Testis (tissue), 3 donors: ENCODE data around the gene ADISSP. TPM values are rescaled to one million over a fixed set of nuclear protein-coding genes. Genes with fewer than 3 reads are reported as not detected.

Experiments
- DNase-seq: peaks from one replicate; pipeline ENCODE4 v3.0.0-alpha.2; 2019
- H3K27ac ChIP-seq, 2 donors: fragments of 200-600 bp; sonication (generic); one replicate each; pipeline ENCODE4 v1.5.1; 2019
- H3K27me3 ChIP-seq: fragments of 200-600 bp; sonication (generic); one replicate; pipeline ENCODE4 v1.5.1; 2019
- H3K36me3 ChIP-seq: fragments of 200-600 bp; sonication (generic); one replicate; pipeline ENCODE4 v1.5.1; 2017; ENCODE audit warnings: low read depth; ENCODE audit errors: missing control alignments
- H3K4me1 ChIP-seq: fragments of 200-600 bp; sonication (generic); one replicate; pipeline ENCODE4 v1.5.1; 2019
- H3K4me3 ChIP-seq, 2 donors: fragments of 200-600 bp; sonication (generic); one replicate each; pipeline ENCODE4 v1.5.1; 2017 to 2019
- H3K9me3 ChIP-seq: fragments of 200-600 bp; sonication (generic); one replicate; pipeline ENCODE4 v1.5.1; 2017
- POLR2A ChIP-seq: fragments of 450-650 bp; IDR thresholded peaks from one replicate; pipeline ENCODE4 v1.6.1; 2017; ENCODE audit warnings: antibody characterized with exemption, mild to moderate bottlenecking, moderate library complexity
- WGBS, 2 donors: methylation state at CpG; one replicate each; pipeline ENCODE4 v1.1.5; 2018; 5-methylcytosine and 5-hydroxymethylcytosine counted together
- intact Hi-C: fragments of 100-400 bp; cut with DNase I; formaldehyde crosslinking; loops from one replicate; pipeline ENCODE4 v1.15.1; 2023; ENCODE audit warnings: low total_unique reads
- polyA plus RNA-seq: library from polyadenylated mRNA; stranded (reverse); fragments of 350-450 nt; fragmentation: Illumina TruSeq; extraction: RNeasy Lipid Tissue Mini Kit (QIAGEN cat#74804); gene quantifications from one replicate; pipeline ENCODE4 v1.2.3, GENCODE V29; 2014; ENCODE audit warnings: low read depth, low replicate concordance; ENCODE audit not compliant: insufficient read depth
- total RNA-seq, 2 donors: library from RNA; depleted of rRNA; stranded (reverse); fragments of >200 nt; gene quantifications; one replicate each; pipeline ENCODE4 v1.2.3, GENCODE V29; 2016
- TF ChIP-seq, protein P1 (sequence below), 3 experiments: fragments of 450-650 bp in 2 of 3; fragments of 200-600 bp in 1 of 3; sonication (generic) in 1 of 3; IDR thresholded peaks; one replicate each; pipeline ENCODE4 v1.5.1; 2016 to 2019; ENCODE audit warnings: antibody characterized with exemption in 3 of 3, mild to moderate bottlenecking in 2 of 3, moderate library complexity in 1 of 3

The ADISSP gene
- total and polyA plus RNA-seq, 3 donors from 2014 or later = 17.6 to 36.5 (median 19.7) TPM

DNA sequence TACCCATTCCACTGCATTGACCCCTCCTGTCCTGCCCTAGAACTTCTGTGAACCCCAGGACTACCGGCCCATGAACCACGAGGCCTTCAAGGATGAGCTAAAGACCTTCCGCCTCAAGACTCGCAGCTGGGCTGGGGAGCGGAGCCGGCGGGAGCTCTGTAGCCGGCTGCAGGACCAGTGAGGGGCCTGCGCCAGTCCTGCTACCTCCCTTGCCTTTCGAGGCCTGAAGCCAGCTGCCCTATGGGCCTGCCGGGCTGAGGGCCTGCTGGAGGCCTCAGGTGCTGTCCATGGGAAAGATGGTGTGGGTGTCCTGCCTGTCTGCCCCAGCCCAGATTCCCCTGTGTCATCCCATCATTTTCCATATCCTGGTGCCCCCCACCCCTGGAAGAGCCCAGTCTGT lies 37.2 kb upstream of the ADISSP start:
- intact Hi-C loops = no loop called here
- 88% methylated on average over 11 of the region's 11 CpGs; no CpG with 5 or more reads in 1 of the 2 donors for WGBS, 2 donors
- peaks cover 24% of the 10 kb centered on the region for H3K4me1 ChIP-seq

DNA sequence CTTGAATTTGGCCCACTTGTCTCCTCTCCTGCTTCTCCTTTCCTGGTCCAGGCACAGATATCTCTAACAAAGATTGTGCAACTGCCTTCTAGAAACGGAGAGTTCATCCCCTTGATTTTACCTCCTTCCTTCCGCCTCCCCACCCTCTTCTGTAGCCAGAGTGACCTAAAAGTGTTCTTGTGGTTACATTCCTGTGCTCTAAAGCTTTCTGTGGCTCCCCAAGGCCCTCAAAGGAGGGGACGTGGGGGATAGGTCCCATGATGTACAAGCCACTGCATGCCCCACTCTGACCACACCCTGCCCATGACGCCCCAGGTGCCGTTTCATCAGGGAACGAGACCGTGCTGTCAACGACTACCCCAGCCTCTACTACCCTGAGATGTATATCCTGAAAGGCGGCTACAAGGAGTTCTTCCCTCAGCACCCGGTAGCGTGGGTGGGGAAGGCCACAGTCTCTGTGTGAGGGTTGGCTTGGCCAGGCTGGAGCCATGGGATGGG lies 36.8 kb upstream of the ADISSP start:
- no peak for DNase-seq
- 87 to 92% methylated on average over 9 to 11 of the region's 11 CpGs for WGBS, 2 donors
- no peak overlapping the region for H3K27ac ChIP-seq
- no peak for TF ChIP-seq POLR2A
- TF ChIP-seq, protein P1, sequence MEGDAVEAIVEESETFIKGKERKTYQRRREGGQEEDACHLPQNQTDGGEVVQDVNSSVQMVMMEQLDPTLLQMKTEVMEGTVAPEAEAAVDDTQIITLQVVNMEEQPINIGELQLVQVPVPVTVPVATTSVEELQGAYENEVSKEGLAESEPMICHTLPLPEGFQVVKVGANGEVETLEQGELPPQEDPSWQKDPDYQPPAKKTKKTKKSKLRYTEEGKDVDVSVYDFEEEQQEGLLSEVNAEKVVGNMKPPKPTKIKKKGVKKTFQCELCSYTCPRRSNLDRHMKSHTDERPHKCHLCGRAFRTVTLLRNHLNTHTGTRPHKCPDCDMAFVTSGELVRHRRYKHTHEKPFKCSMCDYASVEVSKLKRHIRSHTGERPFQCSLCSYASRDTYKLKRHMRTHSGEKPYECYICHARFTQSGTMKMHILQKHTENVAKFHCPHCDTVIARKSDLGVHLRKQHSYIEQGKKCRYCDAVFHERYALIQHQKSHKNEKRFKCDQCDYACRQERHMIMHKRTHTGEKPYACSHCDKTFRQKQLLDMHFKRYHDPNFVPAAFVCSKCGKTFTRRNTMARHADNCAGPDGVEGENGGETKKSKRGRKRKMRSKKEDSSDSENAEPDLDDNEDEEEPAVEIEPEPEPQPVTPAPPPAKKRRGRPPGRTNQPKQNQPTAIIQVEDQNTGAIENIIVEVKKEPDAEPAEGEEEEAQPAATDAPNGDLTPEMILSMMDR (IDR thresholded peaks at IDR 0.05) = no peak
- H3K4me3 ChIP-seq = no peak overlapping the region
- no peaks in the 10 kb centered on the region for H3K27me3 ChIP-seq
- H3K9me3 ChIP-seq = no peaks in the 10 kb centered on the region
- no peaks in the 10 kb centered on the region for H3K36me3 ChIP-seq
- H3K4me1 ChIP-seq = peaks cover 24% of the 10 kb centered on the region
- intact Hi-C loops = no loop called here

More for the DNA sequence above, 37.2 kb upstream of the ADISSP start:
- H3K36me3 ChIP-seq = no peaks in the 10 kb centered on the region
- no peak for DNase-seq
- no peak overlapping the region for H3K4me3 ChIP-seq
- no peak for TF ChIP-seq POLR2A
- TF ChIP-seq, protein P1 (IDR thresholded peaks at IDR 0.05) = no peak
- no peaks in the 10 kb centered on the region for H3K9me3 ChIP-seq
- no peaks in the 10 kb centered on the region for H3K27me3 ChIP-seq
- no peak overlapping the region for H3K27ac ChIP-seq

DNA sequence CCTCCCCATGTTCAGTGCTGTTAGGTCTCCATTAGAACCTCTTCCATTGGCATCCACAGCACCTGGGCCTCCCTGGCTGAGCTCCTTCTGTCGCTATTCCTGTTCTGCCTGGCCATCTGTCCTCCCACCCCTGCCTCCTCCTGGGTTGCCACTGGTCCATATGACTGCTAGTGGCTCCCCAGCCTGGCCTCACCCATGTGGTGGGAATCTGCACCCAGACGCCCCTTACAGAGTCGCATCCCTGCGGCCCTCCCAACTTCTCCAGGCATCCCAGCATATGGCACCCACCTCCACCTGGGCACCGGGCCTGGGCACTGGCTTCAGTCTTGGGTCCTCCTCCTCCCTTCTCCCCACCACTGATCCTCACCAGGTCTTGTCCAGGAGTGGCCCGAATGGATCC lies 36.3 kb upstream of the ADISSP start:
- H3K27ac ChIP-seq = no peak overlapping the region
- H3K9me3 ChIP-seq = no peaks in the 10 kb centered on the region
- peaks cover 24% of the 10 kb centered on the region for H3K4me1 ChIP-seq
- H3K27me3 ChIP-seq = no peaks in the 10 kb centered on the region
- WGBS, 2 donors = 93 to 98% methylated on average over 6 of the region's 6 CpGs
- no peaks in the 10 kb centered on the region for H3K36me3 ChIP-seq
- DNase-seq = no peak
- no peak overlapping the region for H3K4me3 ChIP-seq
- TF ChIP-seq POLR2A = no peak
- TF ChIP-seq, protein P1 (IDR thresholded peaks at IDR 0.05) = no peak
- intact Hi-C loops = no loop called here

DNA sequence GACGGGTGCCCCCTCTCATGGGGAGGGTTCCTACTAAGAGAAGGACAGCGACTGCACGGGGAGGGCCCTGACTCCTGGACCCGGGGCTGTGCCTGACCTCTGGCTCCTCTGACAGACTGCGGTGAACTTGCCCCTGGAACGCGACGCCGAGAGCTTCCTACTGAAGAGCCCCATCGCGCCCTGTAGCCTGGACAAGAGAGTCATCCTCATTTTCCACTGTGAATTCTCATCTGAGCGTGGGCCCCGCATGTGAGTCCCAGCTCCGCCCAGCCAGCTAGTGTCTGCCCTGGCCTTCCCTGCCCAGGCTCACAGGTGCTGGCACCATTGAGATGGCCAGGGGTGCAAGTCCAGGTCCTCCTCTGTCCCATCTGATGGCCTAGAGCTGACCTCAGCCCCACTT lies 35.7 kb upstream of the ADISSP start:
- Histone ChIP-seq H3K9me3 (no peaks in the 10 kb centered on the region), H3K27me3 (no peaks in the 10 kb centered on the region), H3K4me3 (no peak overlapping the region), H3K4me1 (peaks cover 23% of the 10 kb centered on the region), H3K27ac (no peak overlapping the region), H3K36me3 (no peaks in the 10 kb centered on the region)
- 89 to 93% methylated on average over 11 to 14 of the region's 14 CpGs for WGBS, 2 donors
- DNase-seq = no peak
- no peak for TF ChIP-seq POLR2A
- TF ChIP-seq, protein P1 (IDR thresholded peaks at IDR 0.05) = no peak
- intact Hi-C loops = no loop called here

DNA sequence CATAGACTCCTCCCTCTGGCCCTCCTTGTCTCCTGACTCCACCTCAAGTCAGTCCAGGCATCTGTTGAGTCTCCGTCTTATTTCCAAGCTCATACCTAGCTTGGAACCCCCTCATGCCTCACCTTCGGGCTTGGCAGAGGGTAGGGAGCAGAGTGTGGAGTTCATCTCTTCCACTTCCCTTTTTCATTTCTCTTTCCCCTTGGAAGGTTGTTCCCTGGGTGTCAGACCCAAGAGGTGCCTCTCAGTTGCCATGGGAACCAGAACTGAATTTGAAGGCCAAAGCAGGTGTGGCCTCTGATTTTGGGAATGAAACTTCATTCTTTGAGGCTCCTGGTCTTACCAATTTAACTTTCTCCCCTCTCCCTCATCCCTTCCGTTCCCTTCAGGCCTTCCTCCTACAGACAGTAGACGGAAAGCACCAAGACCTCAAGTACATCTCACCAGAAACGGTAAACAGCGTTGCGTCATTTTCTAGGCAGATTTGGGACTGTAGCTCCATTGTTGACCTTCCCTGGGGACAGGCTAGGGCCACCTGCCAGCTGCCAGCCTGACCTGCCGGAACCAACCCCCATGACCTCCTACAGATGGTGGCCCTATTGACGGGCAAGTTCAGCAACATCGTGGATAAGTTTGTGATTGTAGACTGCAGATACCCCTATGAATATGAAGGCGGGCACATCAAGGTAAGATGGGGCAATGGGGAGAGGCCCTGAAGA lies 35.1 kb upstream of the ADISSP start:
- Histone ChIP-seq H3K9me3 (no peaks in the 10 kb centered on the region), H3K4me3 (no peak overlapping the region), H3K27me3 (no peaks in the 10 kb centered on the region), H3K4me1 (peaks cover 17% of the 10 kb centered on the region), H3K36me3 (no peaks in the 10 kb centered on the region), H3K27ac (no peak overlapping the region)
- intact Hi-C loops = no loop called here
- TF ChIP-seq POLR2A = no peak
- TF ChIP-seq, protein P1 (IDR thresholded peaks at IDR 0.05) = no peak
- DNase-seq = no peak
- 95 to 96% methylated on average over 11 of the region's 11 CpGs for WGBS, 2 donors
